ENCODE results near the gene GALNT8. TPM values are rescaled to one million over a fixed set of nuclear protein-coding genes. Genes with fewer than 3 reads are reported as not detected.
"Not testable (repeated sequence)": the region's sequence is repeated elsewhere in the genome, so short reads cannot be mapped to it uniquely, and the experiment has no call there.

The GALNT8 gene
- total RNA-seq, 1 donor, result not detected

DNA sequence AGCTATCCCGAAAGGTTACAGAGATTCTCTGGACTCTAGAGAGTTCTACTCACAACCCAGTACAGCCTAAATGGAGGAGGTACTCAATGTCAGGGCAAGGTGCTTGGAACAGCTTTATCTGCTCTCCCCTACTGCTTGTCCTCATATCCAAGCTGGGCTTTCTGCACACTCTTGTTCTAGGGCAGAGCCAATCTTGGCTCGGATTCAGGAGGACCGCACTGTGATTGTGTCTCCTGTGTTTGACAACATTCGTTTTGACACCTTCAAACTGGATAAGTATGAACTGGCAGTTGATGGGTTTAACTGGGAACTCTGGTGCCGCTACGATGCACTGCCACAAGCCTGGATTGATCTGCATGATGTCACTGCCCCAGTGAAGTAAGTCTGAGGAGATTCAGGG is 25.0 kb downstream of the GALNT8 start:
- H3K36me3 ChIP-seq (ENCODE audit: insufficient read depth, low read length), result no peaks in the 10 kb centered on the region
- H4K20me1 ChIP-seq (ENCODE audit: insufficient read depth, low read length), result no peaks in the 10 kb centered on the region
- no peak overlapping the region for H3K4me2 ChIP-seq (ENCODE audit: insufficient read depth, low read length)
- no peak for DNase-seq (ENCODE audit: insufficient read length, low spot score, missing footprints)
- no peak overlapping the region for H3K4me3 ChIP-seq (ENCODE audit: insufficient read depth, low read length)
- H3K27ac ChIP-seq (ENCODE audit: low read depth, low read length), result no peak overlapping the region
- H3K9me3 ChIP-seq (ENCODE audit: low read depth, low read length), result no peaks in the 10 kb centered on the region
- H3K79me2 ChIP-seq (ENCODE audit: insufficient read depth, low read length), result no peaks in the 10 kb centered on the region
- TF ChIP-seq, protein P1, sequence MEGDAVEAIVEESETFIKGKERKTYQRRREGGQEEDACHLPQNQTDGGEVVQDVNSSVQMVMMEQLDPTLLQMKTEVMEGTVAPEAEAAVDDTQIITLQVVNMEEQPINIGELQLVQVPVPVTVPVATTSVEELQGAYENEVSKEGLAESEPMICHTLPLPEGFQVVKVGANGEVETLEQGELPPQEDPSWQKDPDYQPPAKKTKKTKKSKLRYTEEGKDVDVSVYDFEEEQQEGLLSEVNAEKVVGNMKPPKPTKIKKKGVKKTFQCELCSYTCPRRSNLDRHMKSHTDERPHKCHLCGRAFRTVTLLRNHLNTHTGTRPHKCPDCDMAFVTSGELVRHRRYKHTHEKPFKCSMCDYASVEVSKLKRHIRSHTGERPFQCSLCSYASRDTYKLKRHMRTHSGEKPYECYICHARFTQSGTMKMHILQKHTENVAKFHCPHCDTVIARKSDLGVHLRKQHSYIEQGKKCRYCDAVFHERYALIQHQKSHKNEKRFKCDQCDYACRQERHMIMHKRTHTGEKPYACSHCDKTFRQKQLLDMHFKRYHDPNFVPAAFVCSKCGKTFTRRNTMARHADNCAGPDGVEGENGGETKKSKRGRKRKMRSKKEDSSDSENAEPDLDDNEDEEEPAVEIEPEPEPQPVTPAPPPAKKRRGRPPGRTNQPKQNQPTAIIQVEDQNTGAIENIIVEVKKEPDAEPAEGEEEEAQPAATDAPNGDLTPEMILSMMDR (IDR thresholded peaks at IDR 0.05; ENCODE audit: extremely low read depth, low read depth, low read length), result no peak
- H3K4me1 ChIP-seq (ENCODE audit: insufficient read depth, low read length), result no peaks in the 10 kb centered on the region
- no peaks in the 10 kb centered on the region for H3K27me3 ChIP-seq (ENCODE audit: insufficient read depth, low read length)
- H2AFZ ChIP-seq (ENCODE audit: low read length), result no peak overlapping the region

DNA sequence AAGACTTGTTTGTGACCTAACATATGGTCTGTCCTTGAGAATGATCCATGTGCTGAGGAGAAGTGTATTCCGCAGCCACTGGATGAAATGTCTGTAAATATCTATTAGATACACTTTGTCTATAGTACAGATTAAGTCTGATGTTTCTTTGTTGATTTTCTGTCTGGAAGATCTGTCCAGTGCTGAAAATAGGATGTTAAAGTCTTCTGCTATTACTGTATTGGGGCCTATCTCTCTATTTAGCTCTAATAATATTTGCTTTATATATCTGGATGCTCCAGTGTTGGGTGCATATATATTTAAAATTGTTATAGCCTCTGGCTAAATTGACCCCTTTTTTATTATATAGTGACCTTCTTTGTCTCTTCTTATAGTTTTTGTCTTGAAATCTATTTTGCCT is 31.5 kb downstream of the GALNT8 start:
- H3K27me3 ChIP-seq (ENCODE audit: insufficient read depth, low read length); DNase-seq (ENCODE audit: insufficient read length, low spot score, missing footprints); H3K27ac ChIP-seq (ENCODE audit: low read depth, low read length); H3K79me2 ChIP-seq (ENCODE audit: insufficient read depth, low read length); H2AFZ ChIP-seq (ENCODE audit: low read length); H4K20me1 ChIP-seq (ENCODE audit: insufficient read depth, low read length); H3K4me1 ChIP-seq (ENCODE audit: insufficient read depth, low read length); H3K9me3 ChIP-seq (ENCODE audit: low read depth, low read length); H3K4me2 ChIP-seq (ENCODE audit: insufficient read depth, low read length); H3K4me3 ChIP-seq (ENCODE audit: insufficient read depth, low read length); H3K36me3 ChIP-seq (ENCODE audit: insufficient read depth, low read length): not testable (repeated sequence)

DNA sequence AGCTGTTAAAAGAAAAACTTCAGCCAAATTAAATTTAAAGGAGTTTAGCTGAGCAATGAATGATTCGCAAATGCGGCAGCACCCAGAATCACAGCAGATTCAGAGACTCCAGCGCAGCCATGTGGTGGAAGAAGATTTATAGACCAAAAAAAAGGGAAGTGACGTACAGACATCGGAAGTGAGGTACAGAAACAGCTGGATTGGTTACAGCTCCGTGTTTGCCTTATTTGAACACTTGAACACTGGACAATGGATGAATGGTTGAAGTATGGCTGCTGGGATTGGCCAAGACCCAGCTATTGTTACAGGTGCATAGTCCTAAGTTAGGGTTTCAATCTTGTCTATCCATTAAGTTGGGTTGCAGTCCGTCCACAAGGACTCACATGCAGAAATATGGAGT is 42.6 kb downstream of the GALNT8 start:
- Histone ChIP-seq H3K9me3 (ENCODE audit: low read depth, low read length) (no peaks in the 10 kb centered on the region), H3K27me3 (ENCODE audit: insufficient read depth, low read length) (no peaks in the 10 kb centered on the region), H3K4me2 (ENCODE audit: insufficient read depth, low read length) (no peak overlapping the region), H3K36me3 (ENCODE audit: insufficient read depth, low read length) (no peaks in the 10 kb centered on the region), H2AFZ (ENCODE audit: low read length) (no peak overlapping the region), H4K20me1 (ENCODE audit: insufficient read depth, low read length) (no peaks in the 10 kb centered on the region), H3K79me2 (ENCODE audit: insufficient read depth, low read length) (no peaks in the 10 kb centered on the region), H3K4me3 (ENCODE audit: insufficient read depth, low read length) (no peak overlapping the region), H3K27ac (ENCODE audit: low read depth, low read length) (no peak overlapping the region), H3K4me1 (ENCODE audit: insufficient read depth, low read length) (no peaks in the 10 kb centered on the region)
- no peak for DNase-seq (ENCODE audit: insufficient read length, low spot score, missing footprints)
- TF ChIP-seq, protein P1 (IDR thresholded peaks at IDR 0.05; ENCODE audit: extremely low read depth, low read depth, low read length), result no peak

DNA sequence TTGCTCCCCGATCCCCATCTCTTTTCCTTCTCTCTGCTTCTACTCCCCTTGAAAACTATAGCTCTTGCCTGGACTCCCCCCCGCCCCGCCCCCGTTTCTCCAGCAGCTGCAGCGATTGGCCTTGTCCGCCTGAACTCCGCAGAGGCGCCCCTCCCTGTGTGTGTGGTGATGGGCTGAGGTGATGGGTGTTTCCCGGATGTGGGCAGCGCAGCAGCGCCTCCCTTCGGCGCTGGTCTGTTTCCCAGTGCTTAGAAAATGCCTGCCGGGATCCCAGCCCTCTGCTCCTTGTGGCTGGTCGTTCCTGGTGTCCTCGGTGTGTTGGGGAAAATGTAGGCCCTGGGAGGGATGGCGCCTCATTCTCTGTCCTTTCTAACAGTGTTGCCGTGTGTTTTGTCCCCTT is 43.3 kb downstream of the GALNT8 start:
- Histone ChIP-seq H3K27me3 (ENCODE audit: insufficient read depth, low read length) (no peaks in the 10 kb centered on the region), H3K79me2 (ENCODE audit: insufficient read depth, low read length) (no peaks in the 10 kb centered on the region), H4K20me1 (ENCODE audit: insufficient read depth, low read length) (no peaks in the 10 kb centered on the region), H3K36me3 (ENCODE audit: insufficient read depth, low read length) (no peaks in the 10 kb centered on the region), H2AFZ (ENCODE audit: low read length) (no peak overlapping the region), H3K27ac (ENCODE audit: low read depth, low read length) (no peak overlapping the region), H3K4me1 (ENCODE audit: insufficient read depth, low read length) (no peaks in the 10 kb centered on the region), H3K4me3 (ENCODE audit: insufficient read depth, low read length) (no peak overlapping the region), H3K9me3 (ENCODE audit: low read depth, low read length) (no peaks in the 10 kb centered on the region), H3K4me2 (ENCODE audit: insufficient read depth, low read length) (no peak overlapping the region)
- TF ChIP-seq, protein P1 (IDR thresholded peaks at IDR 0.05; ENCODE audit: extremely low read depth, low read depth, low read length), result peak; percentile 8
- no peak for DNase-seq (ENCODE audit: insufficient read length, low spot score, missing footprints)

Measured in osteoblast (primary cell).